GM19324 (cell line): ENCODE measurements around the gene FAIM2.

Experiments used
- ATAC-seq: cut with Tn5 transposase; IDR thresholded peaks from one replicate; pipeline ENCODE4 v1.9.1; 2021; ENCODE audit warnings: mild to moderate bottlenecking, moderate library complexity; ENCODE audit not compliant: unreplicated experiment, low FRiP score

The FAIM2 gene

DNA sequence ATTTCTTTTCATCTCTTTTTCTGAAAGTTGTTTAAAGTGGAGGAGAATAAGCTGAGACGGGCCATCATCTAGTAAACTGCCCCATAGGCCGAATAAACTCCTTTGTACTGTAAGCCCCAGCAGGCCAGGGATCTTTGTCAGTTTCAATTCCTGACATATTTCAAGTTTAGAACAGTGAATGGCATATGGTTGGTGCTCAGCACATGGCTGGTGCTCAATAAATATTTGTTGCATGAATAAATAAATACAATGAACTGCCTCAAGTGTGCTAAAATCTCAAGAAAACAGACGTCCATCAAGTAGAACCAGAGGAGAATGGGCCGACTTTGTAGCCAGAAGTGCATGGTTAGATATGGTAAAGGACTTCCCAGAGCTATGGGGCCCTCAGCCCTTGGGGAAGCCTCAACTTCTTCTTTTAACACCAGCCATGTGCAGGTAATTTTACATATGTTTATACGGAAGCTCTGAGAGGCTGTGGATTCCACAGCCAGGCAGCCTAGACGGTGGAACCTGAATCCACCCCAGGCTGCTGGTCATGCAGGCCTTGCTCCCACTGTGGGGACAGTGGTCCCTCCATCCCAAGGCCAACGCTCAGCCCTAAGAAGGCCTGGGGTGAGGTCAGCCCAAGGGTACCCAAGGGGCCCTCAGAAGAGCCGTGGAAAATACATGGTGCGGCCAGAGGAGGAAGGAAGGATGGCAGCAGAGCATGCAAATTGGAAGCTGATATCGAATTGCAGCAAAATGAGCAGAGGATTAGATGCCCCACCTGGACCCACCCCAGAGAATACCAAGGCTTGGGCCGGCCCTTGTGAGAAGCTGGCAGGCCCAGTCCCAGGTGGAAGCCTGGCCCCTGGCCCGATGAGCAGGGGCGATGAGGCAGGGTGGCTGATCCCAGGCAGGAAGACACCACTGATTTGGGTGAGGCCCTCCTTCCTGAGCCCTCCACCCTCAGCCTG lies 38.1 kb upstream of the FAIM2 start:
- no peak for ATAC-seq

DNA sequence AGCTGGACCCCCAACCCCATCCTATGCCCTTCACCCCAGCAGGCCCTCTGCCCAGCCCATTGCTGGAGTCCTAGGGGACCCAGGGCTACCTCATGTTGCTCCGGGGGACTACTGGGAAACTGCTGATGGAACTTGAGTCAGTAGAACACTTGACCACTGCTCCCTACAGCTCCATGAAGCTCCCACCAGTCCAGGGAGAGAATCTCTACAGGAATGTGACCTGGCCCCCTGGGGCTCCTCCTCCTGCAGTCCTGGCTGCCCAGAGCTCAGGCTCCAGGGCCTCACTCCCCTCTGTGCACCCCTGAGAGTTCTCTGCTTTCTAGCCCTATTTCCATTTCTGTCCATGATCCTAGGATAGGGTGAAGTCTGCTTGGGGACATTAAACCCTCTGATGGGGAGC lies 36.0 kb upstream of the FAIM2 start:
- no peak for ATAC-seq

DNA sequence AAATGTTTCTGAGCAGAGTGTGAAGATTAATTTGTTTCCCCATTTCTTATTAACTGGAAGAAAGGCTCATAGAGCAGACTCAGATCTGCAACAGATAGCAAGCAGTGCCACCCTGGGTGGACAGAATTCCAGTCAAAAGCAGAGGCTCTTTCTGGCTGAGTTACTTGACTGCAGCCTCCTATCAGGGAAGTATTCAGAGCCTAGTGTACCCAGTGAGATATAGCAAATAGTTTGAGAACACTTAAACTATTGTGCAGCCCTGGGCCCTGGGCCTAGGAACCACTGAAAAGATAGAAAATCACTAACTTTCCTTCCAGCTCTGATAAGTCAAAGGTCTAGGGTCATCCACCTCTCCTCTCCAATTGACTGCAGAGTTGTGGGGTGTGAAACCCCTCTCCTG lies 35.6 kb upstream of the FAIM2 start:
- ATAC-seq, result no peak

DNA sequence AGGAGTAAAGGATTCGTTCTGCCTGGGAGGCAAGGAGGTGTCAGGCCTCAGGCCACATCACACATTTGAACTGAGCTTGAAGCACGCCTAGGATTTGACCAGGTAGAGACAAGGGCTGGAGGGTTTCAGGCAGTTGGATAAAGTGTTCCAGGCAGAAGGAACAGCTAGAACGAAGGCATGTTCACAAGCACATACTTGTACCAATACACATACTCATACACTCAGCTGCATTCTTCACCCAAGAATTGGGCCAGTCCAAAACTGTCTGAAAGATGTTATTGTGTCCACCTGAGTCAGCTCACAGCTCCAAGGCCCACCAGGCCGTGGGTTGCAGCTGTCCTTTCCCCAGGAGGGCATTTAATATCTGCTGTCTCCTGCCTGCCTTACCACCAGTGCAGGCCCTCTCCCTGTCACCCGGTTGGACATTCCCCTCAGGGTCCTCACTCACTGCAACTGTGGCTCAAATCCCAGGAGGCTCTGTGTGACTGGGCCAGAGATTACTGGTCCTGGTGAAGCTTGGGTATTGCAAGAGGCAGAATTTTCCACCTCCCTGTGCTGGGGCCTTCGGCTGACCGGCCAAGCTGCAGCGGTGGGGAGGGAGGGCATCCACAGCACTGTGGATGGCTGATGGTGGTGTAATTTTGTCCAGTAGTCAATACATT lies 34.1 kb upstream of the FAIM2 start:
- no peak for ATAC-seq

DNA sequence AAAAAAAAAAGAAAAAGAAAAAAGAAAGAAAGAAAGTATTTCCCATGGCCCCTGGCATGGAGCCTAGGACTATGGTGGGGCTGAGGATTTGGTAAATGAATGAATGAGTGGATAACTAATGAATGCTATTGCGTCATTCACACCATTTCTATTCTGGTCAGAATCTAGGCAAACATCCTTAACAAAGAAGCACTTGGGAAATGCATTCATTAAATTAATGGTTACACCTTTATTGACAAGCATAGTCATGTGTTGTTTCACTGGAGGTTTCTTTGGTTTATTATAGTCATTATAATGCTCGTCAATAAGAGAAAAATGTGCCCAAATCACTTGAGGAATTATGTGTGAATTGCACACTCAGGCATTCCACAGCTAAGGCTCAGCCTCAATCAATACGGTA lies 33.2 kb upstream of the FAIM2 start:
- ATAC-seq, result no peak

DNA sequence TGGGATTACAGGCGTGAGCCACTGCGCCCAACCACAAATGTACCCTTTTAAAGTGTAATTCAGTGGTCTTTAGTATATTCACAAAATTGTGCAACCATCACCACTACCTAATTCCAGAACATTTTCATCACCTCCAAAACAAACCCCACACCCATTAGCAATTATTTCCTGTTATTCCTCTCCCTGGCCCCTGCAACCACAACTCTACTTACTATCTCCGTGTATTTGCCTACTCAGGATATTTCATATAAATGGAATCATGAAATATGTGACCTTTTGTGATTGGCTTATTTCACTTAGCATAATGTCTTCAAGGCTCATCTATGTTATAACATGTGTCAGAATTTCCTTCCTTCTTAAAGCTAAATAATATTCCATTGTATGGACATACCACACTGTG lies 30.8 kb upstream of the FAIM2 start:
- no peak for ATAC-seq

DNA sequence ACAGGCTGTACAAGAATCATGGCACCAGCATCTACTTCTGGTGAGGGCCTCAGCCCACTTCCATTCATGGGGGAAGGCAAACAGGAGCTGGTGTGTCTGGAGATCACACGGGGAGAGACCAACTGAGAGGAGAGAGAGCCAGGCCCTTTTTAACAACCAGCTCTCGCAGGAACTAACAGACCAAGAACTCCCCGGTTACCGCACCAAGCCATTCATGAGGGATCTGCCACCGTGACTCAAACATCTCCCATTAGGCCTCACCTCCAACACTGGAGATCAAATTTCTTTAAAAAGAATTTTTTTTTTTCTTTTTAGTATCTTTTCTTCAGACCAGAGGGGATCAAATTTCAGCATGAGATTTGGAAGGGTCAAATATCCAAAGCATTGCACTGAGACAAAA lies 30.1 kb upstream of the FAIM2 start:
- no peak for ATAC-seq

DNA sequence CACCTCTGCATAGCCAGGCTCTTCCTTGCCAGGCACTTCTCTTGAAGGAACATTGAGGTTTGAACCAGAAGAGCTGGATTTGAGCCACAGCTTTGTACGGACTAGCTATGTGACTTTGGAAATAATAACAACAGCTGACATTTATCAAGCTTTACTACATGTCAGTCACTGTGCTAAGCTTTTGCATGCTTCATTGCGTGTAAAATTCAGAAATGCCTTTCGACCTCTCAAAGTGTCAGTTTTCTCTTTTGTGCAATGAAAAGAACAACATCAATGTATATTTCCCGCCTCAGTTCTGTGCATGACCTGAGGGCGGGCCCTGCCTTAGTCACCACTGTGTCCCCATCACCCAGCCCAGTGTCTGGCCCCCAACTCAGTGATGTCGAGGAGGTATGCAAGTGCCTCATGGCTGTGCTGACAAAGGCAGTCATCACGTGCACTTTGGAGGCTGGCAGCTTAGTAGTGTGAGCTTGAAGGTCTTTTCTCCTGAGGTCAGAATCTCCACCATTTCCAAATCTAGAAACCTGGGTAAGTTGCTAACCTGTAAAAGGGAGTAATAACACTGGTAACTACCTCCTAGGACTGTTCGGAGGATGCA lies 28.9 kb upstream of the FAIM2 start:
- no peak for ATAC-seq

DNA sequence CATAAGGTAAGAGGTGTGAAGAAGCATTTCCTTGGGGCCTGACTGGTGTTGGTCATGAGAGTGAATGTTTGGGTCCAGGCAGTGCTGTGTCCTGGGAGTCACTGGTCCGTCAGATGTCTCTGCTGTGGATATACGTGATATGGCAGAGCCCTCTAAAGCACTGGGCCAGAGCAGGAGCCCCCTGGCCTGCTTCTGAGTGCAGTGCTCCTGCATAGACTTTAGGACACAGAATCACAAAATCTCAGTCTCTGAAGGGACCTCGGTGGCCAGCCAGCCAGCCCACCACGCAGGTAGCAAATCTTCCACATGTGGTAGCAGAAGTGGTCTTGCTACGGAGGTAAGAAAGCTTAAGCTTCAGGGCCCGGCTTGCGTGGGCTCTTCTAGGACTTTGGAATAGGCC lies 28.3 kb upstream of the FAIM2 start:
- ATAC-seq, result no peak

DNA sequence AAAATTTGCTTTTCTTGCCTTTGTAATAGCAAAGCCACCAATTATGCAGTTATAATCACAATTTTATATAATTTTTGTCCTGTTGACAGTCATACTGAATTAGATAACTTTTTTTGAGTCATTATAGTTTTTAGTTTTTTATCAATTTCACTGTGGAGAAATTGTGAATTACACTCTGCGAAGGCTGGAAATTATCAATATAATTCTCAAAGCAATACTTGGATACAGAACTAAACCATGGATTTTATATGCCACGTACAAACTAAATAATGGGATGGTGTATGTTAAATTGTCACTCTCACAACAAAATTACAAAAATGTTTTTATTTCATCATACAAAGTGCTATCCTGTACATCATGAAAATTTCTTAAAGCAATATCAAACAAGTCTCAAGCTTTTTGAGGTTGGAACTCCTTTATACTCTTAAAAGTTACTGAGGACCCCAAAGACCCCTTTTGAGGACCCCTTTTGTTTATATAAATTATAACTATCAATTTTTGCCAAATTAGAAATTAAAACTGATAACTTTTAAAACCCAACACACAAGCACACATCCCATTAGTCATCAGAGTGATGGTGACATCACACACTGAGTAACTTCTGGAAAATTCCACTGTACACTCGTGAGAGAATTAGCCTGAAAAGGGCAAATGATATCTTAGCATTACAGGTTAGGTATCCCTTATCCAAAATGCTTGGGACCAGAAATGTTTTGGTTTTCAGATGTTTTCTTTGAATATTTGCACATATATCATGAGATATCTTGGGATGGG lies 27.0 kb upstream of the FAIM2 start:
- ATAC-seq, result no peak

DNA sequence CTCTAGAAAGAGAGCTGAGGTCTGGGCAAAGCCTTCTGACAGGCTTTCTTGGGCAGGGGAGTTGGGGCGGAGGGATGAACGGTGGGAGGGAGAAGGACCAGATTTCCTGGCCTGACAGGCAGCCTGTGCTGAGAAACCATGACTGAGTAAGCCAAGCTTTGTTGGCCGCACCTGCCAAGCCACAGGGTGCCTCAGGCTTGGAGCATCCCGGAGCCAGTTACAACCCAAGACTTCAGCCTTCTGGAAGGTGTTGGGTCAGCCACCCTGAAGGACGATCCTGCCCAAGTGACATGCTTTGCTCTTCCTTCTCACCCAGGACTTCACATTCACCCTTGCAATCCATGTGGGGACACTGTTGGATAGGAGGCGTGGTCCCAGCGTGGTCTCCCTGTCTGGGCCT lies 25.9 kb upstream of the FAIM2 start:
- ATAC-seq, result no peak

DNA sequence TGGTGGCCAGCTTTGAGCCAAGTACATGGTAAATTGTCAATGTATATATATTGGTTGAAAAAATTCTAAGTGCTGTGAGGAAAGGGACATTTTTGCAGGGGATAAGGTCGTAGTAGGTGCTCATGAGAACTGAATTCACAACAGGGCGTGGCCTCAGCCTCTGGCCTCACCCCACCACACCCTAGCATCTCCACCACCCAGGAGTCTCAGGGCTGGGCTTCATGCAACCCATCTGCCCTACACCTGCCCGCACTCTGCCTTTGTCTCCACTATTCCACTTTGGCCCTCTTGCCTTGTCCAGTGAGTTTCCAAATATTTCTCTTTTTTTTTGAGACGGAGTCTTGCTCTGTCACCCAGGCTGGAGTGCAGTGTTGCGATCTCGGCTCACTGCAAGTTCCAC lies 24.8 kb upstream of the FAIM2 start:
- no peak for ATAC-seq

DNA sequence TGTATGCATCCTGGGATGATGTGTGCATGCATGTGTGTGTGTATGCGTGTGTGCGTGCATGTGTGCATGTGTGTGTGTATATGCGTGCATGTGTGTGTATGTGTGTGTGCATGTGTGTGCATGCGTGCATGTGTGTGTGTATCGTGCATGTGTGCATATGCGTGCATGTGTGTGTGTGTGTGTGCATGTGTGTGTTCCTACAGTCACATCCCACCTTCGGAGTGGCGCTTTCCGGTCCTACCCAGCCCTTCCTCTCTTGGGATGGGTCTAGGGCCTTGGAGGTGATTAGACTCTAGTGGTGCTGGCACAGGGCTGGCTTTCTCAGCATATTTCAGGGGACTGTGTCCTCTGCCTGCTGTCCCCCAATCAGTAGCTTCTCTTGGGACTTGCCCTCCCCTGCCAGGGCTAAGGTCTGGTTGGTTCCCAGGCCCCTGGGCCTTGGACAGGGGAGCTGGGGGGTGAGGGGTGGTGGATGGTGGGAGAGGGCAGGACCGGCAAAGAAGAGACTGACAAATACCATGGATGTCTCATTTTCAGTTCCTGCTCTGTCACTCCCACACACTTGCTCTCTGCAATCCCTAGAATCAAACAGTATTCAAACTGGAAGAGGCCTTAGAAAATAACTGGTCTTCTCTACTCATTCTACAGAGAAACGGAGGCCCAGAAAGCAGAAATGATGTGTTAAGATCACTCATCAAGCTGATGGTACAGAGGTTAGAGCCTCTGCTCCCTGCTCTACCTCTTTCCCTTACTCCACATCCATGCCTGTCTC lies 21.9 kb upstream of the FAIM2 start:
- no peak for ATAC-seq

DNA sequence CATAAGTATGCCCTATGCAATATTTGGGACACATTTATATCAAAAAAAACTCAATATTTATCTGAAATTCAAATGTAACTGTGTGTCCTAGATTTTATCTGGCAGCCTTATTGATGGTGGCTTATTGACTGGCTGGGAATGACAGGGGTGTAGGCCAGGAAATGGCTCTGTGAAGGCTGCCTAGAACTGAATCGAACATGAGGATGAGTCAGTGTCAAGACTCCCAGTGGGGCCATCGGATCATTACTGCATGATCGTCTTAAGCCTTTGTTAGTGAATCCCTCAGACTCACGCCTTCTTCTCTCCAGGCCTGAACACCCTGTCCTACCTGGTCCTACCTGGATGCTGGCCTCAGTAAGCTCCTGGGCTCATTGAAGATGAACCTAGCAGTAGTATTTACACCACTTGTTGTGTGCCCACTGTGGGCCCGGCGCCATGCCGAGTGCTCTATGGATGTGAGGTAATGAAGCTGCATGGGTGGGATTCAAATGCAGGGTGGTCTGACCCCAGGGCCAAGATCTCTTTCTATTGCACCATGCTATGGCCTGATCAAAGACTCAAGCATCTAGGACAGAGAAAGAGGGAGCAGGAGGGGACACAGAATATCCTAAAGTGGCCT lies 21.0 kb upstream of the FAIM2 start:
- ATAC-seq, result no peak

DNA sequence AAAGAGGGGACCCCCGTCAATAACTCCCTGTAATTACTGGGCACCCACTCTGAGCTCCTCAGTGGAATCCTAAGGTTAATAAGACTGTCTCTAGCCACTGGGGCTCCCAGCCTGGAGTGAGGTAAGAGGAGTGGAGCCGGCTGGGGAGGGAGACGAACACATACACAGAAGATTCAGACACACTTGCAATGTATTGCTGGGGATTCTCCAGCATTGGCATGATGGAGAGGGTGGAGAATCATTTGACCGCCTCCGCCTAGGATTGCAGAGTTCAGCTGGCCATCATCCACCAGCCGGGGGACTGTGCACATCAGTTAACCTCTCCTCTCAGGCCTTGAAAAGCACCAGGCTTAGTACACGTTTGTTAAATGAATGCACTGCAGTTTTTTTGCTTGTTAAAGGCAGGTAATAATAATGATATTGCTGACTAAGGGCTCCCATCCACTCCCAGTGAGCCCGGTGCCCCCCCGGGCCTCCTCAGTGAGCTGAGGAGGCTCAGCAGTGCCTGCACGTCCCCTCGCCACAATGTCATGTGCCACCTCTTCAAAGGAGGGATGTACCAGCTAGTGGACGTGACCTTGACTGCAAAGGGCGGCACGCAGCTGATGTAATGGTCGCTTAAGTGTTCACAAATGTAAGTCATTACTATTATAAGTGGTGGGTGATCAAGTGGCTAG lies 20.3 kb upstream of the FAIM2 start:
- ATAC-seq, result no peak

DNA sequence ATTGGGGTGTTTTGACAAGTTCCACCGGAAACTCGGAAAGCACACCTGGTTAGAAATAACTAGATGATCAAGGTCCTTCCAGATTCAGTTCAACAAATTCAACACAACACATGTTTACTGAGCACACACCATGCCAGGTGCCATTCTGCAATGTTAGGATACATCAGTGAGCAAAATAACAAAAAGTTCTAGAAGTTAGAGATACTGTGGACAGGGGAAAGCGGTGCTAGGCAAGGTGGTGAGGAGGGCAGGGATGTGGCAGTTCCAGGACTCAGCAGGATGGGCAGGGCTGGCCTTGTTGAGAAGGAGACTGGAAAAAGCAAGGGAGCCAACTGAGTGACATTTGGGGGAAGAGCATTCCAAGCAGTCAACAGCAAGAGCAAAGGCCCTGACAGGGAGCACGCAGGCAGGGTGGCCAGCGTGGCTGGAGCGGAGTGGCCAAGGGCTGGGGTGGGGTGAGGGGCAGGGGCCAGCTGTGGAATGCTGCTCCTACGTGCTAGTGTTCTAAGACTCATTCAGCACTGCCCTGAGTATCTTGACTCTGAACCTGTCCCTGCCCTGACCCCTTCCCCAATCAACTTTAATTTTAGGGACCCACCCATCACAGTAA lies 19.4 kb upstream of the FAIM2 start:
- no peak for ATAC-seq

DNA sequence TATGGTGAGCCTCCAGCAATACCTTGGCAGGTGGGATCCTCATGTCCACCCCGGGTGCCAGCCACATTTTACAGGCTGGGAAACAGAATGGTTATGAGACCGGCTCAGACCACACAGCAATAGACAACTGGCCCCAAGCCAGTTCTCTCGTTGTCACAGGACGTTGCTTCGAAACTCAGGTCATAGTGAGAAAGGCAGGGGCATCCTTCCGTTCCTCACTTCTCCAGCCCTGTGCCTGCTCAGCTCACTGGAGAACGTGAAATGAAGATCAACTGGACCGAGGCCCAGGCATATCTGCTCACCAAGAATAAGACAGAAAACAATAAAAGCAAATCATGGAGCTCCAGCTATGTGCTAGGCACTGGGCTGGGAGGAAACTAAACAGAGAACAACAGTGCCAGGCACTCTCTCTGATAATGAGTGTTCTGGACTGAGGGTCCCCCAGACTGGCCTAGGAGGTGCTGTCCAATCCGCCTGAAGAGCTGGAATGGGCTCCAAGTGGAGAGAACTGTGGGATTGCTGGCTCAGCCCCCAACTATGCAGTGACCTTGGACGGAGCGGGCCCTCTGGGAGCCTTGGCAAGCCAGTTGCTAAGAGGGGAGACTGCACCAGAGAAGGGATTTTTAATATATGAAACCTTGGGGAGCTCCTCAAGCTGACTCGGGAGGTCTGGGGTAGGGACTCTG lies 18.8 kb upstream of the FAIM2 start:
- ATAC-seq, result no peak

DNA sequence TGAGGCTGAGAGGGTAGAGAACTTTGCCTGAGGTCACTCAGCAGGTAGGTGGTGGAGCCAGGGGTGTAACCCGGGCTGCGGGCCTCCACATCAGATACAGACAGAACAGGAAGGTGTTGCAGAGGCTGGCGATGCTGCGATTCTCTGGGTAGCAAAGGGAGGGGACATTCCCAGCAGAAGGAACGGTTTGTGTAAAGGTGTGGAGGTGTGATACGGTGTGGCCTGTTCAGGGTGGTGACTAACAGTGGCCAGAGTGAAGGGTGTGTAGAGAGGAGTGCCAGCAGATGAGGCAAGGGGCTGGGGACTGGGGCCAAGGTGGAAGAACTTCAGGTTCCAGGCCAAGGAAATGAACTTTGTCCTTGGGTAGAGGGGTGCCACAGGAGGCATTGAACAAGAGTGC lies 18.2 kb upstream of the FAIM2 start:
- ATAC-seq, result no peak
